HepG2 (cell line): ENCODE measurements around the gene MON1A.

Experiments
- HDAC6 ChIP-seq: fragments of 200-600 bp; sonication (generic); IDR thresholded peaks from 2 replicates; pipeline ENCODE4 v1.7.0; 2017; ENCODE audit warnings: mild to moderate bottlenecking, antibody characterized with exemption, low read length, low read depth
- HMG20B ChIP-seq: conservative IDR thresholded peaks from 2 replicates; pipeline ENCODE4 v1.6.1; 2016; ENCODE audit warnings: missing genetic modification reagents, missing compliant biosample characterization
- KDM4B ChIP-seq: sonication (generic); formaldehyde crosslinking; IDR thresholded peaks from 2 replicates; pipeline ENCODE4 v1.4.0; 2020; ENCODE audit warnings: missing genetic modification reagents
- NCOR1 ChIP-seq: fragments of 200-600 bp; sonication (generic); IDR thresholded peaks from 2 replicates; pipeline ENCODE4 v1.7.0; 2017; ENCODE audit warnings: antibody characterized with exemption, low read length, borderline replicate concordance
- RAD21 ChIP-seq: fragments of 450-650 bp; formaldehyde crosslinking; IDR thresholded peaks from 2 replicates; pipeline ENCODE4 v1.5.0; 2020; ENCODE audit warnings: mild to moderate bottlenecking
- ZFP37 ChIP-seq: sonication (generic); formaldehyde crosslinking; IDR thresholded peaks from 2 replicates; pipeline ENCODE4 v1.4.0; 2020; ENCODE audit warnings: missing genetic modification reagents, borderline replicate concordance
- ZNF124 ChIP-seq: sonication (generic); formaldehyde crosslinking; IDR thresholded peaks from 2 replicates; pipeline ENCODE4 v1.4.0; 2020; ENCODE audit warnings: missing genetic modification reagents
- TF ChIP-seq, protein P1 (sequence below): sonication (generic); formaldehyde crosslinking; IDR thresholded peaks from 2 replicates; pipeline ENCODE4 v1.8.1; 2023; ENCODE audit warnings: mild to moderate bottlenecking, missing genetic modification reagents
- TF ChIP-seq, protein P2 (sequence below): sonication (generic); formaldehyde crosslinking; IDR thresholded peaks from one replicate; pipeline ENCODE4 v1.5.1; 2020; ENCODE audit warnings: mild to moderate bottlenecking, missing genetic modification reagents; ENCODE audit errors: not compliant biosample characterization
- TF ChIP-seq, protein P3 (sequence below): sonication (generic); formaldehyde crosslinking; IDR thresholded peaks from 2 replicates; pipeline ENCODE4 v1.4.0; 2020; ENCODE audit warnings: missing genetic modification reagents
- TF ChIP-seq, protein P4 (sequence below): fragments of 450-650 bp; IDR thresholded peaks from 2 replicates; pipeline ENCODE4 v1.6.1; 2016

DNA sequence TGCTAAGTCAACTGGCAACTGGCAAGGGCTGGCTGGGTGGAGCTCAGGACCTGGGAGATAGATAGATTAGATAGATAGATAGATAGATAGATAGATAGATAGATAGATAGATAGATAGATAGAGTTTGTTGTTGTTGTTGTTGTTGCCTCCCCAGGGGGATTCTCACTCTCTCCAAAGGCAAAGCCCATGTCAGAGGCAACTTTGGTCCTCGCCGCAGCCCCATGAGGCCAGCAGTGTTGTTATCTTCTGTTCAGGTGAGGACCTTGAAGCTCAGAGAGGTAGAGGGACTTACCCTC, 18.5 kb downstream of the MON1A start:
- TF ChIP-seq HMG20B: no peak
- no peak for TF ChIP-seq KDM4B (CRISPR knock-in tag)
- TF ChIP-seq RAD21 (CRISPR knock-in tag): no peak
- TF ChIP-seq, protein P1, sequence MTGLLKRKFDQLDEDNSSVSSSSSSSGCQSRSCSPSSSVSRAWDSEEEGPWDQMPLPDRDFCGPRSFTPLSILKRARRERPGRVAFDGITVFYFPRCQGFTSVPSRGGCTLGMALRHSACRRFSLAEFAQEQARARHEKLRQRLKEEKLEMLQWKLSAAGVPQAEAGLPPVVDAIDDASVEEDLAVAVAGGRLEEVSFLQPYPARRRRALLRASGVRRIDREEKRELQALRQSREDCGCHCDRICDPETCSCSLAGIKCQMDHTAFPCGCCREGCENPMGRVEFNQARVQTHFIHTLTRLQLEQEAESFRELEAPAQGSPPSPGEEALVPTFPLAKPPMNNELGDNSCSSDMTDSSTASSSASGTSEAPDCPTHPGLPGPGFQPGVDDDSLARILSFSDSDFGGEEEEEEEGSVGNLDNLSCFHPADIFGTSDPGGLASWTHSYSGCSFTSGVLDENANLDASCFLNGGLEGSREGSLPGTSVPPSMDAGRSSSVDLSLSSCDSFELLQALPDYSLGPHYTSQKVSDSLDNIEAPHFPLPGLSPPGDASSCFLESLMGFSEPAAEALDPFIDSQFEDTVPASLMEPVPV (CRISPR knock-in tag): no peak
- TF ChIP-seq ZNF124 (CRISPR knock-in tag): no peak
- TF ChIP-seq HDAC6: no peak
- TF ChIP-seq, protein P2, sequence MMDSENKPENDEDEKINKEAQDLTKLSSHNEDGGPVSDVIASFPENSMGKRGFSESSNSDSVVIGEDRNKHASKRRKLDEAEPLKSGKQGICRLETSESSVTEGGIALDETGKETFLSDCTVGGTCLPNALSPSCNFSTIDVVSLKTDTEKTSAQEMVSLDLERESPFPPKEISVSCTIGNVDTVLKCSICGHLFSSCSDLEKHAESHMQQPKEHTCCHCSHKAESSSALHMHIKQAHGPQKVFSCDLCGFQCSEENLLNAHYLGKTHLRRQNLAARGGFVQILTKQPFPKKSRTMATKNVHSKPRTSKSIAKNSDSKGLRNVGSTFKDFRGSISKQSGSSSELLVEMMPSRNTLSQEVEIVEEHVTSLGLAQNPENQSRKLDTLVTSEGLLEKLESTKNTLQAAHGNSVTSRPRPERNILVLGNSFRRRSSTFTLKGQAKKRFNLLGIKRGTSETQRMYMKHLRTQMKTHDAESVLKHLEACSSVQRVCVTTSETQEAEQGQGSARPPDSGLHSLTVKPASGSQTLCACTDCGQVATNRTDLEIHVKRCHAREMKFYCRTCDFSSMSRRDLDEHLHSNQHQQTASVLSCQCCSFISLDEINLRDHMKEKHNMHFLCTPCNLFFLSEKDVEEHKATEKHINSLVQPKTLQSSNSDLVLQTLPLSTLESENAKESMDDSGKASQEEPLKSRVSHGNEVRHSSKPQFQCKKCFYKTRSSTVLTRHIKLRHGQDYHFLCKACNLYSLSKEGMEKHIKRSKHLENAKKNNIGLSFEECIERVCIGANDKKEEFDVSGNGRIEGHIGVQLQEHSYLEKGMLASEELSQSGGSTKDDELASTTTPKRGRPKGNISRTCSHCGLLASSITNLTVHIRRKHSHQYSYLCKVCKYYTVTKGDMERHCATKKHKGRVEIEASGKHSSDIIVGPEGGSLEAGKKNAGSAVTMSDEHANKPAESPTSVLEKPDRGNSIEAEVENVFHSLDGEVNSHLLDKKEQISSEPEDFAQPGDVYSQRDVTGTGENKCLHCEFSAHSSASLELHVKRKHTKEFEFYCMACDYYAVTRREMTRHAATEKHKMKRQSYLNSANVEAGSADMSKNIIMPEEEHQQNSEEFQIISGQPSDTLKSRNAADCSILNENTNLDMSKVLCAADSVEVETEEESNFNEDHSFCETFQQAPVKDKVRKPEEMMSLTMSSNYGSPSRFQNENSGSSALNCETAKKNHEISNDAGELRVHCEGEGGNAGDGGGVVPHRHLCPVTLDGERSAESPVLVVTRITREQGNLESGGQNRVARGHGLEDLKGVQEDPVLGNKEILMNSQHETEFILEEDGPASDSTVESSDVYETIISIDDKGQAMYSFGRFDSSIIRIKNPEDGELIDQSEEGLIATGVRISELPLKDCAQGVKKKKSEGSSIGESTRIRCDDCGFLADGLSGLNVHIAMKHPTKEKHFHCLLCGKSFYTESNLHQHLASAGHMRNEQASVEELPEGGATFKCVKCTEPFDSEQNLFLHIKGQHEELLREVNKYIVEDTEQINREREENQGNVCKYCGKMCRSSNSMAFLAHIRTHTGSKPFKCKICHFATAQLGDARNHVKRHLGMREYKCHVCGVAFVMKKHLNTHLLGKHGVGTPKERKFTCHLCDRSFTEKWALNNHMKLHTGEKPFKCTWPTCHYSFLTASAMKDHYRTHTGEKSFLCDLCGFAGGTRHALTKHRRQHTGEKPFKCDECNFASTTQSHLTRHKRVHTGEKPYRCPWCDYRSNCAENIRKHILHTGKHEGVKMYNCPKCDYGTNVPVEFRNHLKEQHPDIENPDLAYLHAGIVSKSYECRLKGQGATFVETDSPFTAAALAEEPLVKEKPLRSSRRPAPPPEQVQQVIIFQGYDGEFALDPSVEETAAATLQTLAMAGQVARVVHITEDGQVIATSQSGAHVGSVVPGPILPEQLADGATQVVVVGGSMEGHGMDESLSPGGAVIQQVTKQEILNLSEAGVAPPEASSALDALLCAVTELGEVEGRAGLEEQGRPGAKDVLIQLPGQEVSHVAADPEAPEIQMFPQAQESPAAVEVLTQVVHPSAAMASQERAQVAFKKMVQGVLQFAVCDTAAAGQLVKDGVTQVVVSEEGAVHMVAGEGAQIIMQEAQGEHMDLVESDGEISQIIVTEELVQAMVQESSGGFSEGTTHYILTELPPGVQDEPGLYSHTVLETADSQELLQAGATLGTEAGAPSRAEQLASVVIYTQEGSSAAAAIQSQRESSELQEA: no peak
- no peak for TF ChIP-seq ZFP37 (CRISPR knock-in tag)
- TF ChIP-seq, protein P3, sequence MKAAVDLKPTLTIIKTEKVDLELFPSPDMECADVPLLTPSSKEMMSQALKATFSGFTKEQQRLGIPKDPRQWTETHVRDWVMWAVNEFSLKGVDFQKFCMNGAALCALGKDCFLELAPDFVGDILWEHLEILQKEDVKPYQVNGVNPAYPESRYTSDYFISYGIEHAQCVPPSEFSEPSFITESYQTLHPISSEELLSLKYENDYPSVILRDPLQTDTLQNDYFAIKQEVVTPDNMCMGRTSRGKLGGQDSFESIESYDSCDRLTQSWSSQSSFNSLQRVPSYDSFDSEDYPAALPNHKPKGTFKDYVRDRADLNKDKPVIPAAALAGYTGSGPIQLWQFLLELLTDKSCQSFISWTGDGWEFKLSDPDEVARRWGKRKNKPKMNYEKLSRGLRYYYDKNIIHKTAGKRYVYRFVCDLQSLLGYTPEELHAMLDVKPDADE (CRISPR knock-in tag): no peak
- TF ChIP-seq, protein P4, sequence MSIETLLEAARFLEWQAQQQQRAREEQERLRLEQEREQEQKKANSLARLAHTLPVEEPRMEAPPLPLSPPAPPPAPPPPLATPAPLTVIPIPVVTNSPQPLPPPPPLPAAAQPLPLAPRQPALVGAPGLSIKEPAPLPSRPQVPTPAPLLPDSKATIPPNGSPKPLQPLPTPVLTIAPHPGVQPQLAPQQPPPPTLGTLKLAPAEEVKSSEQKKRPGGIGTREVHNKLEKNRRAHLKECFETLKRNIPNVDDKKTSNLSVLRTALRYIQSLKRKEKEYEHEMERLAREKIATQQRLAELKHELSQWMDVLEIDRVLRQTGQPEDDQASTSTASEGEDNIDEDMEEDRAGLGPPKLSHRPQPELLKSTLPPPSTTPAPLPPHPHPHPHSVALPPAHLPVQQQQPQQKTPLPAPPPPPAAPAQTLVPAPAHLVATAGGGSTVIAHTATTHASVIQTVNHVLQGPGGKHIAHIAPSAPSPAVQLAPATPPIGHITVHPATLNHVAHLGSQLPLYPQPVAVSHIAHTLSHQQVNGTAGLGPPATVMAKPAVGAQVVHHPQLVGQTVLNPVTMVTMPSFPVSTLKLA: no peak
- TF ChIP-seq NCOR1: no peak
